Ascending aorta (tissue), 2 donors: ENCODE results near the gene TMEM170A. TPM values are rescaled to one million over a fixed set of nuclear protein-coding genes. Genes with fewer than 3 reads are reported as not detected.
"Not testable (repeated sequence)": the region's sequence is repeated elsewhere in the genome, so short reads cannot be mapped to it uniquely, and the experiment has no call there.

Experiments
- DNase-seq, 2 donors: peaks; one replicate each; pipeline ENCODE4 v3.0.0-alpha.2; 2019; ENCODE audit warnings: low spot score in 2 of 2
- H3K27ac ChIP-seq, 2 donors: fragments of 200-600 bp; sonication (generic); one replicate each; pipeline ENCODE4 v1.5.1; 2016 to 2017; ENCODE audit warnings: mild to moderate bottlenecking in 1 of 2
- H3K27me3 ChIP-seq: fragments of 200-600 bp; sonication (generic); one replicate; pipeline ENCODE4 v1.5.1; 2017
- H3K36me3 ChIP-seq, 2 donors: fragments of 200-600 bp; sonication (generic); one replicate each; pipeline ENCODE4 v1.5.1; 2016
- H3K4me1 ChIP-seq, 2 donors: fragments of 200-600 bp; sonication (generic); one replicate each; pipeline ENCODE4 v1.5.1; 2016 to 2017; ENCODE audit warnings: mild to moderate bottlenecking in 1 of 2
- H3K4me3 ChIP-seq, 2 donors: fragments of 200-600 bp; sonication (generic); one replicate each; pipeline ENCODE4 v1.5.1; 2016 to 2017; ENCODE audit warnings: mild to moderate bottlenecking in 1 of 2
- H3K9me3 ChIP-seq, 2 donors: fragments of 200-600 bp; sonication (generic); one replicate each; pipeline ENCODE4 v1.5.1; 2016
- intact Hi-C: fragments of 100-400 bp; cut with DNase I; formaldehyde crosslinking; loops from one replicate; pipeline ENCODE4 v1.15.1; 2023
- total RNA-seq: library from RNA; depleted of rRNA; stranded (reverse); fragments of >200 nt; gene quantifications from one replicate; pipeline ENCODE4 v1.1.0, GENCODE V29; 2016
- TF ChIP-seq, protein P1 (sequence below), 3 experiments: fragments of 200-600 bp in 2 of 3; fragments of 450-650 bp in 1 of 3; sonication (generic) in 2 of 3; IDR thresholded peaks; one replicate each; pipeline ENCODE4 v1.5.1; 2016 to 2019; ENCODE audit warnings: antibody characterized with exemption in 3 of 3, mild to moderate bottlenecking in 1 of 3, moderate library complexity in 1 of 3

Gene TMEM170A
- total RNA-seq, 1 donor from 2014 or later = 33.0 TPM

DNA sequence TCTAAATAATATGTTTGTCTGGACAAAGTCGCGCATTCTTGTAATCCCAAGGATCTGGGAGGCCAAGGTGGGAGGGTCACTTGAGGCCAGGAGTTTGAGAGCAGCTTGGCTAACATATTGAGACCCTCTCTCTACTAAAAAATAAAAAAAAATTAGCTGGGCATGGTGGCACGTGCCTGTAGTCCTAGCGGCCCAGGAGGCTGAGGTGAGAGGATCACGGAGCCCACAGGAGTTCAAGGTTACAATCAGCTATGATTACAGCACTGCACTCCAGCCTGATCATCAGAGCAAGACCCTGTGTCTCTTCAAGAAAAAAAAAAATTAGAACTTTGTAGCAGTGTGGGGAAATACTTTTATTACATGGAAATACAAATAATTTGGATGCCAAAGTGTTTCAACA, 36.9 kb upstream of the TMEM170A start:
- H3K27me3 ChIP-seq = no peaks in the 10 kb centered on the region
- peak overlapping the region in 1 of 2 donors; percentile 28 for H3K4me3 ChIP-seq
- TF ChIP-seq, protein P1, sequence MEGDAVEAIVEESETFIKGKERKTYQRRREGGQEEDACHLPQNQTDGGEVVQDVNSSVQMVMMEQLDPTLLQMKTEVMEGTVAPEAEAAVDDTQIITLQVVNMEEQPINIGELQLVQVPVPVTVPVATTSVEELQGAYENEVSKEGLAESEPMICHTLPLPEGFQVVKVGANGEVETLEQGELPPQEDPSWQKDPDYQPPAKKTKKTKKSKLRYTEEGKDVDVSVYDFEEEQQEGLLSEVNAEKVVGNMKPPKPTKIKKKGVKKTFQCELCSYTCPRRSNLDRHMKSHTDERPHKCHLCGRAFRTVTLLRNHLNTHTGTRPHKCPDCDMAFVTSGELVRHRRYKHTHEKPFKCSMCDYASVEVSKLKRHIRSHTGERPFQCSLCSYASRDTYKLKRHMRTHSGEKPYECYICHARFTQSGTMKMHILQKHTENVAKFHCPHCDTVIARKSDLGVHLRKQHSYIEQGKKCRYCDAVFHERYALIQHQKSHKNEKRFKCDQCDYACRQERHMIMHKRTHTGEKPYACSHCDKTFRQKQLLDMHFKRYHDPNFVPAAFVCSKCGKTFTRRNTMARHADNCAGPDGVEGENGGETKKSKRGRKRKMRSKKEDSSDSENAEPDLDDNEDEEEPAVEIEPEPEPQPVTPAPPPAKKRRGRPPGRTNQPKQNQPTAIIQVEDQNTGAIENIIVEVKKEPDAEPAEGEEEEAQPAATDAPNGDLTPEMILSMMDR (IDR thresholded peaks at IDR 0.05) = no peak
- H3K36me3 ChIP-seq = no peaks in the 10 kb centered on the region
- peaks cover 6 to 20% of the 10 kb centered on the region in 2 donors for H3K4me1 ChIP-seq
- DNase-seq = no peak
- H3K27ac ChIP-seq = peak overlapping the region; percentile 53 to 73
- intact Hi-C loops = loop anchor here (2.0 kb wide), 1 partner anchor 37 kb away; the partner anchor contains the start of gene TMEM170A
- H3K9me3 ChIP-seq = no peaks in the 10 kb centered on the region

DNA sequence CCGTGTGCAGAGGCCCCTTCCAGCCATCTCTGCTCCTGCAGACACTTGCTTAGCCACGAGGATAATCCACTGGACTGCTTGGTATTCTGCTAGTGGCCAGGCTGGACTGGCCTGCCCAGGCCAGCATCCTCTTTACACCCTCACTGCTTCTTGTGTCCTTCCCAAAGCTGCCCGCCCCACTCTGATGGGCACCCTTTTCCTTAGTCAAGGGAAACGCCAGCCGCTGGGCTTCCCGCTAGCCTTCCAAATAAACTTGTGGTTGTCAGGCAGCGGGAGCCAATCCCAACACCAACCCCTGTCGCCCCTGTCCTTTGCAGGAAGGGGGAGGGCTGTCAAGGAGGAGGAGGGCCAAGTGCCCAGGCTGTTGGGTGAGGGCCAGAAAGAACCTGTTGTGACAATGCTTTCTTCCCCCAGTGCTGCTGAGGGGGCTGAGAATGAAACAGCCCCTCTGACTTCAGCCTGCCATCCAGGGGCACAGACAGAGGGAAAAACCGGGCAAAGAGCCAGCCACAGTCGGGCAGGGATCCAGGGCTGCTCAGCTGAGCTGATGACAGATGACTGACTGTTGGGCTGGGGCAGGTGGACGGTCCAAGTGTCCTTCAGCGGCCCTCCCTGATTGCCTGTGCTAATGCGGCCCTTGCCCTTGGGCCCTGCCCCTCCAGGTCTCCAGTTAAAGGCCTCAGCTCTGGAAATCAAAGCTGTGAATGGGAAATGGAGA, 34.3 kb upstream of the TMEM170A start:
- Histone ChIP-seq H3K4me1 (peaks cover 6 to 23% of the 10 kb centered on the region in 2 donors), H3K27ac (peak overlapping the region; percentile 66 to 73)
- H3K36me3 ChIP-seq, intact Hi-C loops, H3K4me3 ChIP-seq, H3K27me3 ChIP-seq, H3K9me3 ChIP-seq, DNase-seq: not testable (repeated sequence)

DNA sequence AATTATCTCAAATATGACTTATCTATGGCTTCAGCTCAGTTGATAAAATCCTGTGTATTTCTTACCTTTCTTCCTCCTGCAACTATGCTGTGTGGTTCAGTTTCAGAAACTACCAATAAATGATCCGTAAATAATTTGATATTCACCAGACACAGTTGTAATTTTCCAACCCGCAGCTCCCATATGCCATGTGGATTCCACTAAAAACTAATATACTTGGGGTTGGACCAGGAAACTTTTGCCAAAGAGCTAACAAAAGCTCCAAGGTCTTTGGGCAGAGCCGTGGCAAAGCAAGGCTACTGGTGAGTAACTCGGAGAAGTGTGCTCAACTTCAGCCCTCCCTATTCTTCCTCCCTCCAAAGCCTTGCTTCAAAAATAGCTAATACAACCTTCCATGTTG, 33.1 kb upstream of the TMEM170A start:
- no peaks in the 10 kb centered on the region for H3K27me3 ChIP-seq
- no peaks in the 10 kb centered on the region for H3K9me3 ChIP-seq
- no peaks in the 10 kb centered on the region for H3K36me3 ChIP-seq
- H3K27ac ChIP-seq = peak overlapping the region; percentile 25 to 73
- TF ChIP-seq, protein P1 (IDR thresholded peaks at IDR 0.05) = no peak
- DNase-seq = no peak
- intact Hi-C loops = no loop called here
- no peak overlapping the region for H3K4me3 ChIP-seq
- H3K4me1 ChIP-seq = peaks cover 6 to 23% of the 10 kb centered on the region in 2 donors

DNA sequence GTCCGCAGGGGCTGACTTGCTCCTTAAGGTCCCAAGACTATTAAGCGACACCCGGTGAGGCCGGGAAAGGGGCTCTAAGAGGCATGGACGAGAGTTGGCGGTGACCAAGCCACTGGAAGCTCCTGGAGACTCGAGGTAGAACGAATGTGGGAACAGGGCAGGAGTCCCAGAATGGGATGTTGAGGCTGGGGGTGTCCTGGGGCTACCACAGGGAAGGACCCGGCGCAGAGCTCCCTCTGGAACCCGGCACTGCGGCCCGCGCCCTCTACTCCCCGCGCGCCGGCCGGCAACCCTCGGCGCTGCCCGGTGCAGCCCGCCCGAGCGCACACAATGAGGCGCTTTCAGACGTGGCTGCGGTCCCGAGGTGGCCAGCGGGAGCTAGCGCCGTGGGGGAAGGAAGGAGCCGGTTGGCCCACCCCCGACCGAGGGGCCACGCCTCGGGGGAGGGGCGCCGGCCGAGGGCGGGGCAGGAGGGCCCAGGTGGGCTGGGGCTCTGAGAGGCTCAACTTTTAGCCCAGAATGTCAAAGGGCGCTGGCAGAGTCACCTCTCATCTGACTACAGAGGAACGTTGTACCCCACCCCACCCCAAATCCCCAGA, 30.7 kb upstream of the TMEM170A start, which contains the start of gene CHST6:
TSS of gene CHST6 (minus strand) at position 366 of the 599 bp plus-strand sequence. CDS start 15,613 bp downstream, outside the sequence.
- DNase-seq = no peak
- H3K27ac ChIP-seq = peak within 1 kb of the TSS; percentile 56 to 59
- peaks cover 2 to 13% of the 10 kb centered on the region in 2 donors for H3K4me1 ChIP-seq
- TF ChIP-seq, protein P1 (IDR thresholded peaks at IDR 0.05) = no peak
- H3K9me3 ChIP-seq = no peaks in the 10 kb centered on the region
- intact Hi-C loops = loop anchor here (2.0 kb wide), 1 partner anchor 22 kb away; no protein-coding TSS in a partner anchor
- H3K4me3 ChIP-seq = peak within 1 kb of the TSS; percentile 61 to 70
- no peaks in the 10 kb centered on the region for H3K36me3 ChIP-seq
- no peaks in the 10 kb centered on the region for H3K27me3 ChIP-seq

DNA sequence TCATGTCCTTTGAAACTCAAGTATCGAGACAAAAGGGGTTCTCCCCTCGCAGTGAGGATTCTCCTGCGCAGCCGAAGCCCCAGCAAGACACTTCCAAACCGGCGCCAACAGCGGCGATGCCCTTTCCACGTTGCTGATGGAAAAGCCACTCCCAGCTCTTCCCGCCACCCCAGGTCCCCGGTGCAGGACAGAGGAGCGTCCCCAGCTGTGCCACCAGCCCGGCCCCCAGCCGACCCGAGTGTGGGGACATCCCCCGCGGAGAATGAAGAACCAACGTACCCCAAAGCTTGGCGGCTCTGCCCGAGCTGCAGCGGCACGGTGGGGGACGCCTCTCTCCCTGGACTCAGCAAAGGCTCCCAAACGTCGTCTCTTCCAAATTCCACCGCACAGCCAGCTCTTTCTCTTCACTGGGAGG, 30.2 kb upstream of the TMEM170A start:
- H3K9me3 ChIP-seq = no peaks in the 10 kb centered on the region
- DNase-seq = no peak
- peaks cover 2 to 11% of the 10 kb centered on the region in 2 donors for H3K4me1 ChIP-seq
- no peaks in the 10 kb centered on the region for H3K27me3 ChIP-seq
- intact Hi-C loops = loop anchor here (2.0 kb wide), 1 partner anchor 22 kb away; no protein-coding TSS in a partner anchor
- H3K27ac ChIP-seq = peak overlapping the region; percentile 56 to 59
- peak overlapping the region; percentile 61 to 70 for H3K4me3 ChIP-seq
- H3K36me3 ChIP-seq = no peaks in the 10 kb centered on the region
- TF ChIP-seq, protein P1 (IDR thresholded peaks at IDR 0.05) = no peak

DNA sequence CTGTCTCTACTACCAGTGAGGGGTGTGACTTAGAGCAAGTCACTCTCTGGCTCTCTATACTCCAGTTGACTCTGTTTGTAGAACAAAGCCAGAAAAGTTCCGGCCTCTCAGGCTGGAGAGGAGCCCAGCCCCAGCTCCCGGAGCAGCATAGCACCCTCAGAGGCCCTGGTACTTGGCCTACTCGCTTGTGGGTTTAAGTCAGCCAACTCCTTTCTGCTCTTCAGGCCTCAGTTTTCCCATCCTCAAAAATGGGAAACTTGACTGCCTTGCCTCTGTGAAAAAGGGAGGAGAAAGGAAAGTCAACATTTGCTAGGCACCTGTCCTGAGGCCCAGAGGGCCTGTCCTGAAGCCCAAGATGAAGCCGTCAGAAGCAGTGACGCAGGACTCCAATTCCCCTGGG, 29.7 kb upstream of the TMEM170A start:
- intact Hi-C loops = loop anchor here (2.0 kb wide), 1 partner anchor 23 kb away; no protein-coding TSS in a partner anchor
- no peak overlapping the region for H3K27ac ChIP-seq
- H3K4me1 ChIP-seq = peaks cover 2 to 7% of the 10 kb centered on the region in 2 donors
- no peaks in the 10 kb centered on the region for H3K9me3 ChIP-seq
- H3K27me3 ChIP-seq = no peaks in the 10 kb centered on the region
- TF ChIP-seq, protein P1 (IDR thresholded peaks at IDR 0.05) = no peak
- DNase-seq = no peak
- no peaks in the 10 kb centered on the region for H3K36me3 ChIP-seq
- peak overlapping the region; percentile 61 to 70 for H3K4me3 ChIP-seq
